Measurements from ENCODE around the gene EYS.

GRCh38 chr6:64838726-64839125 is 868.3 kb downstream of the EYS start:
- no peak for TF ChIP-seq POLR2A (IDR thresholded peaks at IDR 0.05)
- TF ChIP-seq, protein P1, sequence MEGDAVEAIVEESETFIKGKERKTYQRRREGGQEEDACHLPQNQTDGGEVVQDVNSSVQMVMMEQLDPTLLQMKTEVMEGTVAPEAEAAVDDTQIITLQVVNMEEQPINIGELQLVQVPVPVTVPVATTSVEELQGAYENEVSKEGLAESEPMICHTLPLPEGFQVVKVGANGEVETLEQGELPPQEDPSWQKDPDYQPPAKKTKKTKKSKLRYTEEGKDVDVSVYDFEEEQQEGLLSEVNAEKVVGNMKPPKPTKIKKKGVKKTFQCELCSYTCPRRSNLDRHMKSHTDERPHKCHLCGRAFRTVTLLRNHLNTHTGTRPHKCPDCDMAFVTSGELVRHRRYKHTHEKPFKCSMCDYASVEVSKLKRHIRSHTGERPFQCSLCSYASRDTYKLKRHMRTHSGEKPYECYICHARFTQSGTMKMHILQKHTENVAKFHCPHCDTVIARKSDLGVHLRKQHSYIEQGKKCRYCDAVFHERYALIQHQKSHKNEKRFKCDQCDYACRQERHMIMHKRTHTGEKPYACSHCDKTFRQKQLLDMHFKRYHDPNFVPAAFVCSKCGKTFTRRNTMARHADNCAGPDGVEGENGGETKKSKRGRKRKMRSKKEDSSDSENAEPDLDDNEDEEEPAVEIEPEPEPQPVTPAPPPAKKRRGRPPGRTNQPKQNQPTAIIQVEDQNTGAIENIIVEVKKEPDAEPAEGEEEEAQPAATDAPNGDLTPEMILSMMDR (IDR thresholded peaks at IDR 0.05) = no peak

All from gastroesophageal sphincter (tissue), 3 donors.